WTC11 (cell line): Measurements from ENCODE around the gene CALM3. TPM values are rescaled to one million over a fixed set of nuclear protein-coding genes. Genes with fewer than 3 reads are reported as not detected.

ENCODE experiments used
- ATAC-seq: fragments of 200-7000 bp; cut with Tn5 transposase; 2 replicates; pipeline ENCODE4 v1.10.0; 2021; ENCODE audit warnings: mild to moderate bottlenecking, moderate library complexity
- CTCF ChIA-PET: fragments of 300-600 bp; sonication (Branson Sonifier 250); formaldehyde crosslinking; loops from one replicate; lab custom pipeline; 2021; ENCODE audit warnings: antibody characterized with exemption; lab: Charles Lee
- POLR2A ChIA-PET: fragments of 350-600 bp; sonication (Branson Sonifier 250); formaldehyde crosslinking; loops from one replicate; lab custom pipeline; 2021; ENCODE audit warnings: antibody characterized with exemption; lab: Charles Lee
- DNase-seq: peaks from one replicate; pipeline ENCODE4 v3.0.0; 2021; ENCODE audit warnings: low spot score
- H3K27ac Mint-ChIP-seq: 2 replicates; pipeline ENCODE4 v1.8.0; 2021; ENCODE audit warnings: mixed read lengths
- H3K27me3 Mint-ChIP-seq: 2 replicates; pipeline ENCODE4 v1.8.0; 2021; ENCODE audit warnings: low read depth, mild to moderate bottlenecking, moderate library complexity, mixed read lengths
- H3K36me3 Mint-ChIP-seq: 2 replicates; pipeline ENCODE4 v1.8.0; 2021; ENCODE audit warnings: mixed read lengths
- H3K4me1 Mint-ChIP-seq: 2 replicates; pipeline ENCODE4 v1.8.0; 2022; ENCODE audit warnings: mixed read lengths
- H3K4me3 Mint-ChIP-seq: 2 replicates; pipeline ENCODE4 v1.8.0; 2021; ENCODE audit warnings: mild to moderate bottlenecking, moderate library complexity, mixed read lengths
- H3K9me3 Mint-ChIP-seq: 2 replicates; pipeline ENCODE4 v1.8.0; 2021; ENCODE audit warnings: mixed read lengths
- MYBL2 ChIP-seq: sonication (generic); formaldehyde crosslinking; IDR thresholded peaks from 2 replicates; pipeline ENCODE4 v1.8.1; 2023; ENCODE audit warnings: mild to moderate bottlenecking, moderate library complexity, missing genetic modification reagents
- RORB ChIP-seq: fragments of 250-450 bp; sonication (Bioruptor Pico); IDR thresholded peaks from 2 replicates; pipeline ENCODE4 v1.9.0; 2021; ENCODE audit warnings: mild to moderate bottlenecking
- total RNA-seq: library from RNA; stranded (reverse); gene quantifications from 3 replicates; pipeline ENCODE4 v1.2.3, GENCODE V29; 2021

CALM3 gene
- total RNA-seq, 1 experiment from 2014 or later, result 306 TPM

DNA sequence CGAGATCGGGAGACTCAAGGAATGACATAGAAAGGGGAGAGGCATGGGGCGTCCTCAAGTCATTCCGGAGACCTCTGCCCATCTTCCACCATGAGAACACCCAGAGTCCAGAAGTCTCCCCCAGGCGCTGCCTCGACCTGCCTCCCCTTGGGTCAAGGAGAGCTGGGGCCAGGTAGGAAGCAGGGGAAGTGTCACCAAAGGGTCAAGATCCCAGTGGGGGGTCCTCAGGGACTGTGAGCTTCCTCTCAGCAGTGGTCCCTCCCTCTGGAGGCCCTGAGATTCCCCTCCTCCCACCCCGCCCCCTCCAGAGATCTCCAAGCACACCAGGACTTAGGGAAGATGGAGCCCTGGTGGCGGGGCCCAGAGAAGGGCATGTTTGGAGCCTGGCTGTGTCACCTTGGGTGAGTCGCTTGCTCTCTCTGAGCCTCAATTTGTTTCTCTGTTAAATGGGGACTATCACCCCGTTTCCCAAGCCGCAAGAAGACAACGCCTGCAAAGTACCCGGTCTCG, 58.9 kb downstream of the CALM3 start:
- TF ChIP-seq MYBL2 (0 out of 2 replicates have a peak, but pooled peaks have one; percentile 5), RORB (CRISPR knock-in tag) (no peak)
- TF ChIP-seq, all 79 proteins: peak for 1
- H3K36me3 Mint-ChIP-seq, result no peaks in the 10 kb centered on the region
- POLR2A ChIA-PET, result interaction anchor here (0.9 to 1.5 kb wide), 2 partner anchors 43 to 128 kb away, joined by 3 to 4 read pairs; partner anchors contain the start of gene SLC1A5
- peaks cover 20% of the 10 kb centered on the region for H3K4me1 Mint-ChIP-seq
- H3K27ac Mint-ChIP-seq, result no peak overlapping the region
- ATAC-seq (no peak), DNase-seq (peak; percentile 38)
- H3K9me3 Mint-ChIP-seq, result no peaks in the 10 kb centered on the region; the same call in 1 of the 2 replicates
- peaks cover 51% of the 10 kb centered on the region for H3K27me3 Mint-ChIP-seq
- CTCF ChIA-PET, result interaction anchor here (0.6 to 11.0 kb wide), 10 partner anchors 10 to 130 kb away, joined by 3 to 484 read pairs (median 4); no protein-coding TSS in a partner anchor
- peak overlapping the region; percentile 76 for H3K4me3 Mint-ChIP-seq

Other genes with a start within 250 kb of the CALM3 start
- gene CCDC8, start 187.8 kb upstream of the CALM3 start, total RNA-seq, result 25.2 to 27.2 TPM (median 25.7 TPM) in 3 replicates
- gene PNMA8C, start 172.4 kb upstream of the CALM3 start, total RNA-seq, result 1.2 to 2.0 TPM (median 2.0 TPM) in 3 replicates
- 24.8 to 30.5 TPM (median 25.4 TPM) in 3 replicates for gene PNMA8A, start 129.8 kb upstream of the CALM3 start, total RNA-seq
- gene PNMA8B, start 105.5 kb upstream of the CALM3 start, total RNA-seq, result 2.8 to 4.0 TPM (median 3.6 TPM) in 3 replicates
- gene PTGIR, start 23.8 kb downstream of the CALM3 start, total RNA-seq, result 0.24 TPM in 1 of 3 replicates, not detected in the others
- gene GNG8, start 34.9 kb downstream of the CALM3 start, total RNA-seq, result not detected in 3 replicates
- 1.8 to 1.9 TPM (median 1.8 TPM) in 3 replicates for gene DACT3, start 59.9 kb downstream of the CALM3 start, total RNA-seq
- 78.5 to 100 TPM (median 81.5 TPM) in 3 replicates for gene PRKD2, start 115.8 kb downstream of the CALM3 start, total RNA-seq
- 23.4 to 26.1 TPM (median 24.1 TPM) in 3 replicates for gene FKRP, start 144.7 kb downstream of the CALM3 start, total RNA-seq
- 126 to 144 TPM (median 137 TPM) in 3 replicates for gene STRN4, start 145.1 kb downstream of the CALM3 start, total RNA-seq
- gene SLC1A5, start 187.3 kb downstream of the CALM3 start, total RNA-seq, result 173 to 239 TPM (median 187 TPM) in 3 replicates
- gene AP2S1, start 249.5 kb downstream of the CALM3 start, total RNA-seq, result 232 to 249 TPM (median 234 TPM) in 3 replicates